Middle frontal gyrus (tissue), 1 donor: ENCODE data around the gene YKT6.
"Not testable (repeated sequence)": the region's sequence is repeated elsewhere in the genome, so short reads cannot be mapped to it uniquely, and the experiment has no call there.

Experiments
- DNase-seq: peaks from one replicate; pipeline ENCODE4 v3.0.0-alpha.2; 2015; ENCODE audit warnings: low spot score; ENCODE audit errors: extremely low spot score

Gene YKT6

GRCh38 chr7:44172352-44172751, 28.4 kb upstream of the YKT6 start:
- DNase-seq: no peak

GRCh38 chr7:44172803-44173424, 27.9 kb upstream of the YKT6 start:
- DNase-seq: no peak

GRCh38 chr7:44173911-44174693, 26.7 kb upstream of the YKT6 start:
- DNase-seq: no peak

GRCh38 chr7:44174694-44174948, 26.2 kb upstream of the YKT6 start:
- DNase-seq: not testable (repeated sequence)

- no peak for DNase-seq
These were observed 25.0 kb upstream of the YKT6 start for GRCh38 chr7:44175730-44176129.

GRCh38 chr7:44176486-44176885, 24.3 kb upstream of the YKT6 start:
- DNase-seq: no peak

- DNase-seq: no peak
These were observed 23.1 kb upstream of the YKT6 start for GRCh38 chr7:44177570-44178131.

- DNase-seq: no peak
These were observed 20.1 kb upstream of the YKT6 start for GRCh38 chr7:44180631-44181030.

- DNase-seq: no peak
These were observed 18.0 kb upstream of the YKT6 start for GRCh38 chr7:44182827-44183226.

- no peak for DNase-seq
These were observed 17.4 kb upstream of the YKT6 start for GRCh38 chr7:44183386-44183785.

GRCh38 chr7:44184206-44184872, 16.4 kb upstream of the YKT6 start:
- DNase-seq: no peak

GRCh38 chr7:44184873-44185446, 15.8 kb upstream of the YKT6 start:
- no peak for DNase-seq

- no peak for DNase-seq
These were observed 15.0 kb upstream of the YKT6 start for GRCh38 chr7:44185729-44186128.

GRCh38 chr7:44186736-44187135, 14.0 kb upstream of the YKT6 start:
- DNase-seq: no peak

- no peak for DNase-seq
These were observed 13.0 kb upstream of the YKT6 start for GRCh38 chr7:44187636-44188416.

GRCh38 chr7:44188480-44189225, 12.1 kb upstream of the YKT6 start:
- DNase-seq: no peak

- DNase-seq: no peak
These were observed 11.3 kb upstream of the YKT6 start, which contains the start of gene GCK for GRCh38 chr7:44189286-44189992. GCK (minus strand) TSS chr7:44189439; CDS start chr7:44188953, 486 bp downstream.

- no peak for DNase-seq
These were observed 10.5 kb upstream of the YKT6 start for GRCh38 chr7:44189993-44190872.

GRCh38 chr7:44191171-44191570, 9.6 kb upstream of the YKT6 start:
- no peak for DNase-seq
